Uterus (tissue), 4 donors: ENCODE data around the gene DAPK2. TPM values are rescaled to one million over a fixed set of nuclear protein-coding genes. Genes with fewer than 3 reads are reported as not detected.

ENCODE experiments used
- DNase-seq, 2 donors: peaks; one replicate each; pipeline ENCODE4 v3.0.0-alpha.2; 2019 to 2020
- H3K27ac ChIP-seq, 2 donors: fragments of 200-600 bp; sonication (generic); 1 replicate in 1 of 2; 2 replicates in 1 of 2; pipeline ENCODE4 v1.5.1; 2016 to 2018
- H3K27me3 ChIP-seq, 2 donors: fragments of 200-600 bp; sonication (generic); one replicate each; pipeline ENCODE4 v1.5.1; 2018 to 2019; ENCODE audit warnings: control low read depth in 1 of 2
- H3K36me3 ChIP-seq, 2 donors: fragments of 200-600 bp; sonication (generic); one replicate each; pipeline ENCODE4 v1.5.1; 2019; ENCODE audit warnings: control low read depth in 1 of 2
- H3K4me1 ChIP-seq, 2 donors: fragments of 200-600 bp; sonication (generic); one replicate each; pipeline ENCODE4 v1.5.1; 2018 to 2019; ENCODE audit warnings: control low read depth in 1 of 2
- H3K4me3 ChIP-seq, 2 donors: fragments of 200-600 bp; sonication (generic); 1 replicate in 1 of 2; 2 replicates in 1 of 2; pipeline ENCODE4 v1.5.1; 2018 to 2019; ENCODE audit warnings: mild to moderate bottlenecking in 1 of 2
- H3K9me3 ChIP-seq, 2 donors: fragments of 200-600 bp; sonication (generic); one replicate each; pipeline ENCODE4 v1.5.1; 2019; ENCODE audit warnings: control low read depth in 1 of 2
- POLR2A ChIP-seq, 2 donors: fragments of 450-650 bp; IDR thresholded peaks; one replicate each; pipeline ENCODE4 v1.6.1; 2016; ENCODE audit warnings: antibody characterized with exemption in 2 of 2, mild to moderate bottlenecking in 1 of 2, moderate library complexity in 1 of 2
- intact Hi-C: fragments of 100-400 bp; cut with DNase I; formaldehyde crosslinking; loops from one replicate; pipeline ENCODE4 v1.15.1; 2023; ENCODE audit warnings: low total_unique reads
- total RNA-seq, 4 donors: library from RNA; depleted of rRNA in 3 of 4; stranded (reverse); fragments of >200 nt in 3 of 4; gene quantifications; one replicate each; pipeline versions ENCODE4 v1.1.0 to v1.2.4, GENCODE V29; 2014 to 2023
- TF ChIP-seq, protein P1 (sequence below), 4 experiments: fragments of 200-600 bp in 2 of 4; fragments of 450-650 bp in 2 of 4; sonication (generic) in 2 of 4; IDR thresholded peaks; one replicate each; pipeline ENCODE4 v1.5.1; 2016 to 2019; ENCODE audit warnings: antibody characterized with exemption in 4 of 4, mild to moderate bottlenecking in 2 of 4, moderate library complexity in 1 of 4
- donor health status: DM: yes; HTN: yes; CAD: no.

DAPK2 gene
- total RNA-seq, 4 donors from 2014 or later: 0.88 to 5.3 (median 1.4) TPM

DNA sequence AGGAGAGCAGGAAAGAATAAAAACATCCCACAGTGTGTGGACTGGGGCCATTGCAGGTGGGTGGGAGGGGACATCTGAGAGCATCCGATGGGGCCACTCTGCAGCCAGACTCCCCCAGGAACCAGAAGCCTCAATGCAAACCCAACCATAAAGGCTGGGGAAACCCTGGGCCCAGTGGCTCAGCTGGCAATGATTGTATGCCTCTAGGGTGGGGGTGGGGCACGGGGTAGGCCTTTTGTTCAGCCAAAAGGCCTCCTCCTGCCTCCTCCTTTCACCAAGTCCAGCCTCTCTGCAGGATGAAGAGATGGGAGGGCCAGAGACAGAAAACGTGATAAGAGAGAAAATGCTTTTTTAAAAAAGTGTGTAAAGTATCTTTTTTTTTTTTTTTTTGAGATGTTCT, 167.1 kb downstream of the DAPK2 start:
- DNase-seq: no peak
- intact Hi-C loops: no loop called here
- Histone ChIP-seq H3K9me3 (no peaks in the 10 kb centered on the region), H3K4me3 (no peak overlapping the region), H3K27ac (no peak overlapping the region), H3K4me1 (no peaks in the 10 kb centered on the region), H3K27me3 (no peaks in the 10 kb centered on the region), H3K36me3 (no peaks in the 10 kb centered on the region)
- TF ChIP-seq, protein P1, sequence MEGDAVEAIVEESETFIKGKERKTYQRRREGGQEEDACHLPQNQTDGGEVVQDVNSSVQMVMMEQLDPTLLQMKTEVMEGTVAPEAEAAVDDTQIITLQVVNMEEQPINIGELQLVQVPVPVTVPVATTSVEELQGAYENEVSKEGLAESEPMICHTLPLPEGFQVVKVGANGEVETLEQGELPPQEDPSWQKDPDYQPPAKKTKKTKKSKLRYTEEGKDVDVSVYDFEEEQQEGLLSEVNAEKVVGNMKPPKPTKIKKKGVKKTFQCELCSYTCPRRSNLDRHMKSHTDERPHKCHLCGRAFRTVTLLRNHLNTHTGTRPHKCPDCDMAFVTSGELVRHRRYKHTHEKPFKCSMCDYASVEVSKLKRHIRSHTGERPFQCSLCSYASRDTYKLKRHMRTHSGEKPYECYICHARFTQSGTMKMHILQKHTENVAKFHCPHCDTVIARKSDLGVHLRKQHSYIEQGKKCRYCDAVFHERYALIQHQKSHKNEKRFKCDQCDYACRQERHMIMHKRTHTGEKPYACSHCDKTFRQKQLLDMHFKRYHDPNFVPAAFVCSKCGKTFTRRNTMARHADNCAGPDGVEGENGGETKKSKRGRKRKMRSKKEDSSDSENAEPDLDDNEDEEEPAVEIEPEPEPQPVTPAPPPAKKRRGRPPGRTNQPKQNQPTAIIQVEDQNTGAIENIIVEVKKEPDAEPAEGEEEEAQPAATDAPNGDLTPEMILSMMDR (IDR thresholded peaks at IDR 0.05): no peak
- TF ChIP-seq POLR2A (IDR thresholded peaks at IDR 0.05): no peak

GRCh38 chr15:63877713-63878271, 168.5 kb downstream of the DAPK2 start:
- Histone ChIP-seq H3K9me3 (no peaks in the 10 kb centered on the region), H3K4me3 (no peak overlapping the region), H3K27me3 (no peaks in the 10 kb centered on the region), H3K36me3 (no peaks in the 10 kb centered on the region), H3K4me1 (no peaks in the 10 kb centered on the region), H3K27ac (no peak overlapping the region)
- intact Hi-C loops: no loop called here
- TF ChIP-seq, protein P1 (IDR thresholded peaks at IDR 0.05): no peak
- TF ChIP-seq POLR2A (IDR thresholded peaks at IDR 0.05): no peak
- no peak for DNase-seq

GRCh38 chr15:63876085-63876662, 170.1 kb downstream of the DAPK2 start:
- H3K27ac ChIP-seq: no peak overlapping the region

DNA sequence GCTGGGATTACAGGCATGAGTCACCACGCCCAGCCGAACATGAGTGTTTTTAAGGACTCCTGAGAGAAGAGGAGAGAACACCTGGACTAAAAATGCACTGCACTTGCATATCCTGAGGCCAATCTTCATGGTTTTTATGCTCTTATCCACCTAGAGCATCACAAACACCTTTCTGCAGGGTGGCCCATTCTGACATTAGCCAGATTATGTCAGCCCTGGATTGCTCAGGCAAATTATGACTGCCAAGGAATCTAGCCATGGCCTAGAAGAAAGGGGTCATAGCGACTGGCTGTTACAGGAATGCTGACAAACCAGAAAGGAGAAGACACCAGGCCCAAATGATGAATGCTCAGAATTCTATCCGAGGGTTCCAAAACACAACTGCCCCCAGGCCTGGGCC, 171.7 kb downstream of the DAPK2 start:
- H3K27me3 ChIP-seq: no peaks in the 10 kb centered on the region
- no peak for TF ChIP-seq POLR2A (IDR thresholded peaks at IDR 0.05)
- TF ChIP-seq, protein P1 (IDR thresholded peaks at IDR 0.05): no peak
- no peaks in the 10 kb centered on the region for H3K9me3 ChIP-seq
- no peaks in the 10 kb centered on the region for H3K36me3 ChIP-seq
- no peak overlapping the region for H3K27ac ChIP-seq
- H3K4me3 ChIP-seq: no peak overlapping the region
- intact Hi-C loops: no loop called here
- DNase-seq: no peak
- no peaks in the 10 kb centered on the region for H3K4me1 ChIP-seq

More at GRCh38 chr15:63876085-63876662, 170.1 kb downstream of the DAPK2 start:
- H3K36me3 ChIP-seq: no peaks in the 10 kb centered on the region
- DNase-seq: no peak
- no peaks in the 10 kb centered on the region for H3K27me3 ChIP-seq
- H3K9me3 ChIP-seq: no peaks in the 10 kb centered on the region
- no peak overlapping the region for H3K4me3 ChIP-seq
- intact Hi-C loops: no loop called here
- H3K4me1 ChIP-seq: no peaks in the 10 kb centered on the region
- TF ChIP-seq, protein P1 (IDR thresholded peaks at IDR 0.05): no peak
- TF ChIP-seq POLR2A (IDR thresholded peaks at IDR 0.05): no peak

- H3K4me3 ChIP-seq: no peak overlapping the region
- intact Hi-C loops: no loop called here
- TF ChIP-seq POLR2A (IDR thresholded peaks at IDR 0.05): no peak
- TF ChIP-seq, protein P1 (IDR thresholded peaks at IDR 0.05): no peak
- no peaks in the 10 kb centered on the region for H3K4me1 ChIP-seq
- no peak overlapping the region for H3K27ac ChIP-seq
- DNase-seq: no peak
- no peaks in the 10 kb centered on the region for H3K27me3 ChIP-seq
- no peaks in the 10 kb centered on the region for H3K36me3 ChIP-seq
- H3K9me3 ChIP-seq: no peaks in the 10 kb centered on the region
These were observed 173.3 kb downstream of the DAPK2 start for GRCh38 chr15:63872759-63873510.
